Activated CD4-positive, alpha-beta T cell treated with anti-CD3 and anti-CD28 coated beads for 4 hours (primary cell): Measurements from ENCODE around the gene RXRG.

Source experiments
- DNase-seq, 2 donors: peaks; one replicate each; pipeline ENCODE4 v3.0.0-alpha.2; 2020

RXRG gene

DNA sequence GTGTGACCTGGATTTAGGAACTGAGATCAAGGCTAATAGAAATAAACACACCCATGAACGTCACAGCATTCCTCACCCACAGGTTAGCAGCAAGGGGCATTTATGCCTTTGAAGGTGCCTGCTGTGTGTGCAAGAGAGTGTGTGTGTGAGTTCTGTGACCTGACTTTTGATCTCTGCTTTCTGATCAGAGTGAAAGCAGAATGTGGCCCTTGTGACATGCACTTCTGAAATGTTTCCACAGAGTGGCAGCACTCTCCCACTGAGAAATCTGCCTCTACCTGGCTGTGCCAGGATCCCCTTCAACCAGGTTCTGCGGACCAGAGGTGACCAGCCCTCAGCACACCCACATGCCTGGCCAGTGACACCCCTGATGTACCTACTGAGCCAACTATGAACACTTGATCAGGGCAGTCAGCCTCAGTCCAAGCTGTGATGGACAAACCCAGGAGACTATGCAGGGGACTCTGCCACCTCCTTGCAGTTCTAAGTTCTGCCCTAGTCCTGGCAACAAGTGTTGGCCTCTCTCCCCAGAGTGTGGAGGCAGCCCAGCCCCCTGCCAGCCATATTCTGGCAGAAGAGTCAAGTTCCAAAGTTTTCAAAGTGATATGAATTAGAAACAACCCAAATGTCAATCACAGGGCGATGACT, 41.0 kb downstream of the RXRG start:
- DNase-seq = peak in 1 of 2 donors; percentile 11

DNA sequence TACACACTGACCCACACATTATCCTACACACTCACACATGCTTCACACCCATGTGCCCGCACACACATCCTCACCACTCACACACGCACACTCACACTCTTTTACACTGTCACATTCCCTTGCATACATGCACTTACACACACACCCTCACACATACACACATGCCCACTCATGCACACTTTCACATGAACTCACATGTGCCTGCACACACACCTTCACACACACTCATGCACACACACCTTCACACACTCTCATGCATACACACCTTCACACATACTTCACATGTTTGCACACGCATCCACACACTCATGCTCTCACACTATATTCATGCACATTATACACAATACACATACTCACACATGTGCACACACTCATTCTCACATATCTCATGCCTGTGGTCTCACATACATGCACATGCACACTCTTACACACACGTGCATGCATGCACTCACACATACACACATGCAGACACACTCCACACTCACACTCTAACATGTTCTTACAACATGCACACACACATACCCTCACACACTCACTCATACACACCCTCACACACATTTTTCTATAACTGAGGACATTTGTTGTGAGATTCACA, 42.3 kb downstream of the RXRG start:
- no peak for DNase-seq

DNA sequence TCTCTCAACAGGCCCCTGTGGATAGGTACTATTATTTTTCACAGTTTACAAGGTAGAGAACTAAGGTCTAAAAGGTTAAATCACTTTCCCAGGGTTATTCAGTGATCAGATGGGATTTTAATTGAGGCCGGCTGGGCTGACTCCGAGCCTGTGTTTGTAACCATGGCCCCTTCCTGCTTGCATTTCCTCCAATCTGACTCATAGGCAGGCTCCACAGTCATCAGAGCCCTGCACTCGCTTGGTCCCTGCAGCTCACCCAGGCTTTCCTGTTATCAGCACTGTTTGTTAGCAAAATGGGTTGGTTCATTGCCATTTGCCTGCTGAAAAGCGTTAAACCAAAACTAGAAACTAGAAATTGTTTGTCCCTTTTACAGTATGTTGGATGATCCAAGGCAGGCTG, 47.0 kb downstream of the RXRG start:
- no peak for DNase-seq

DNA sequence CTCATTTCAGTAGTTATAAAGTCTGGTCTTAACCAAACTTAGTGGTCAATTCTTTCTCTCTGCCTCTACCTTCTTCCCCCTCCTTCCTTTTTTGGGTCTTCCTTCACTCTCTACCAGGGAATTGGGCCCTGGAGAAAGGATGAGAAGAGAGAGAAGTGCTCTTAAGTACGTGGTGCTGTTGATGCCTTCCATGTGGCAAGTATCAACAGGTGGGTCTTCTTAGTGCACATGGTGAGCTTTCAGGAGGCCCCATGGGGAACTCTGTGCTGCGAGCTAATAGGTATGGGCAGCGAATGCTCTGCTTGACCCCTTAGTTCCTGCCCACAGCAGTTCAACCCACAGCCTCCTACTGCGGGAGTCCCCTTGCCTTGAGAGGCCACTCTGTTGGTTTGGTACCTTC, 49.0 kb downstream of the RXRG start:
- no peak for DNase-seq

DNA sequence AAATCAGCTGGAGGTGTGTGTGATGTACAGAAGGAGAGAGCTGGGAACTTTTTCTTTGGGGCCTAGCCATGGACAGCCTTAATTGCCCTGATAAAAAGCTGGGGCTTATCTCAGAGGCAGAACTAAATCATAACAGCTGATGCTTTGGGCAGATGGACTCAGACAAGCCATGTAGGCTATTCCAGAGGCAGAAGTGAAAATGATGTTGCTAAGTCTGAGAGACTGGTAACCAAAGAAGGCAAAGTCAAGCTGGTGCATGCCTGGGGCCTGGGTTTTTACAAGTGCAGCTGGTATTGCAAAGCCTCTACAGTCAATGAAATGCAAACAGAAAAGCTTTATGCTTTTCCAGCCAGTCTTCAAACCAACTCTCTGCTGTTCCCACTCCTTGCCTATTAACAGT, 49.4 kb downstream of the RXRG start:
- DNase-seq = no peak

DNA sequence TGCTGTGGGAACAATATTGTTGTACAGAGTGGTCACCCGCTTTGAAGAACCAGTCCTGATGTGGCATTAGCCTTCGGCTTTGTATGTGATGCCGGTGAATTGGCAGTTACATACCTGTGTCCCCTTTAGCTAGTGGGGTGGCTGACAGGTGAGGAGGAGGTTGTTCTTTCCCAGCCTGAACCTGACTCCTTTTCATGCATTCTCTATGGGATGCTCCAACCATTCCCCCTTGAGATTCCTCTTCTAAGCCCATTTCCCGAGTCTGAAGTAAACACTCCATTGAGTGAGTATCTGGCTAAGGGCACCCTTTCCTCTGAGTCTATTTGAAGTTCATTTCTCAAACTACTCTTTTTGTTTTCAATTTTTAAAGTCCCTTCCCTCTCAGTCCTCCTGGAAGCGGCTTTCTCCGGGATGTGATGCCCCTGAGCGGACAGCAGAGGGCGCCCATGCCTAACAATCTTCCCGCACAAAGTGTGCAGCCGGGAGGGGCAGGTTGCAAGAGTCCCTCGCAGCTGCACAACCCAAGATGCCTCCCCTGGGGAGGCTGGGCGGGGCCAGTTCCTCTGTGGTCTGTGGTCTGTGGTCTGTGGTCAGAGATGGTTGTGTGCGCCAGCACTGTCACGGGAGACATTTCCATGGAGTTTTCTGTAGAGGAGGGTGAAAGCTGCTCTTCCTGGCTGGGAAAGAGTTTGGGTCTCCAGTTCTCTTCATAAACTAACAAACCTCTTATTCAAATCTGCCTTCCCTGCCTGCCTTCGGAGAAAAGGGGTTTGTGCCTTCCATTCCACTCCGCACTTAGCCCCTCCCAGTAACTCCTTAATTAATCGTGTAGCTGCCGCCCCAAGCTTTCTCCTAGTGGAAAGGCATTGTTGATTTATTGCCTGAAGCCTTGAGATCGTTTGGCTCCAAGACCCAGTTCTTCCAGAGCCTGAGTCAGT, 52.0 kb downstream of the RXRG start:
- DNase-seq = peak; percentile 84 to 87

DNA sequence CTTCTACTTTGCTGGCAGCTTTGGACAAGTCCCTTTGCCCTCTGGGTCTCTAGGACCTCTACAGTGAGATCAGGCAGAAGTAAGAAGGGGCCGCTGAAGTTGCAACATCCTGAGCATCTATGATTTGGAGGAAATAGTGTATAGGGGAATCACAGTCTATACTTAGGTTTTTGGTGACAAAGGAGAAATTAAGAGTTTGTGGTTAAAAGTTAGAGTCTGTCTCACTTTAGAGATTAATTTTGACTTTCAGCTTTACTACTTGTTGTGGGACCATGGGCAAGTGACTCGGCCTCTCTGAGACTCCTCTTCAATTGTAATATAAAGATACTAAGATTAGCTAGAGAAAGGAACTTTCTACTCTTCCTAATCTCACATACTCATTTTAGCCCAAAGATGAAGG, 55.3 kb downstream of the RXRG start:
- no peak for DNase-seq

DNA sequence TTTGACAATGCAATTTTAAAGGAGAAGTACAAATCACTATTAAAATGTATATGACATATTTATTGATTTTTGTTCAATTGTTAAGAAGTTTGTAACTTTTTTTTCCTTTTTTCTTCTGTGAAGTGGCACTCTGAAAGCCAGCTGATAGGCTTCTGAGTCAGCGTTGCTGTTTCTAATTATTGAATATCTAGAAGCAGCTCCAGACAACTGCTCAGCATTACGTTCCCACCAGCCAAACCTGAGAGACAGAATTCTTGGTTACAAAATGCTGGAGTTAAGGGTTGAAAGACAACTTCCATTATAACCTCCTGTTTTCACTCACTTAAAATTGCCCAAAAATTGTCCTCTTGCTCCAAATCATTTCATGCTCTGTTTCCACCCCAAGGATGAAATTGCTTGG, 57.0 kb downstream of the RXRG start:
- no peak for DNase-seq

DNA sequence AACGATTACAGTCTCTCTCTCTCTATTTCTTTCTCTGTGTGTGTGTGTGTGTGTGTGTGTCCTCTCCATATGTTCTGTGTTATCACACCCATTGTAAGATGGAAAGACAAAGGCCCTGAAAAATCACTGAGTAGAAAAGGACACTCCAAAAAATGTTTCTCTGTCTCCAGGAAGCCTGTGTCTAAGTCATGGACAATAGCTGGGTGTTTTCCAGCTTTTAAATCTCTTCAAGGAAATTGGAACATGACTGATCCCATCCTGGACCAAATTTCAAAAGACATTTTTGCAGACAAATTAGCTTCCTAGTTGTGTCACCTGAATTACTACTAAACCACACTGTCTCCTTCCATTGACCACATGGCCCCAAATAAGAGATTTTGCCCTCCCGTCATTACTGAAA, 57.4 kb downstream of the RXRG start:
- DNase-seq = no peak

DNA sequence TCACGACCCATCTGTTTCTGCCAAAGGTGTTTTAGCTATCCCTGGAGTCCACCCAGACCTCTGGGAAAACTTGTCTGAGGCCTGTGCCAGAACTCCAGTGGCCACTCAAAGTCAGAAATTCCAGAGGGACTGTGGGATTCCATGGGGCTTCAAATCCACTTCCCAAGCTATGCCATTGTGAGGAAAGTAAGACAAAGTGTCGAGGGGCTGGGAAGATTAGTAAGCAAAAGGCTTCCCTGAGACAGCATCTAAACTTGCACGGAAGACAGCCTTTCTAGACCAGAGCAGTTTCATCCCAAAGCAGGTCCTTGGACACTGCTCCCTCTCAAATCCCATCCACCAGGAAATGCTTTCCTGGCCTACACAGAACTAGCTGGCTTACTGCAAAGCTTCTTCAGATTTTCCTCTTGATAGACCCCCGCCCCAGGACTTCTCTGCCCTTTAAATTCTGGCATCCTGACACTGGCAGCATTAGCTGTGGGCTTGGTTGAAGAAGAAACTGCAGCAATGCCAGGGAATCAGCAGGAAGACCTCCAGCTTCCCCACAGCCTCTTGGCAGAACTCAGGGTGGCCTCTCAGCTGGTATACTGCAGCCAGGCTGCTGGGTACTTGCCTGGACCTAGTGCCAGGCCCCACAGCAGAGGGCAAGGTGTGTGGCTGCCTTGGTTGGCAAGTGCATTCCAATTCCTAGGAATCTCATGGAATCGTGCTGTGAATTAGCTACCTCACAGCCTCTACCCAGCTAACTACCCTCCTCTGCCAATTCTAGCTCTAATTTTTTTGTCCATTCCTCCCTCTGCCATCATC, 61.1 kb downstream of the RXRG start:
- DNase-seq = no peak

DNA sequence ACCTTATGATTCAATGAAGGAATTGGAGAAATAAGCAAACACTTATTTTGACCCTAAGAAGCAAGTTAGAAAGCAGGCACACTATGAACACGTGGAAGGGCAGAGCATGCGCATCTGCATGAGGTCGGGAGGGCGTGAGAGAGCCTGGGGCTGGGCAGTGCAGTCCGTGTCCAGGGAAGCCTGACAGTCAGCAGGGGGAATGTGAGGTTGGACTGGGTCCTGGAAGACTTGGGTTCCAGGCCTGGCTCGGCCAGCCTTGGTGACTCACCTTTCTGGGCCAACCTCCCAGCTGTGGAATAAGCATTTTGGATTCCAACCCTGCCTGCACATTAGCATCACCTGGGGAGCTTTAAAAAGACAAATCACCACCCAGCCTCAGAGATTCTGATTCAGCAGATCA, 61.9 kb downstream of the RXRG start:
- DNase-seq = no peak

DNA sequence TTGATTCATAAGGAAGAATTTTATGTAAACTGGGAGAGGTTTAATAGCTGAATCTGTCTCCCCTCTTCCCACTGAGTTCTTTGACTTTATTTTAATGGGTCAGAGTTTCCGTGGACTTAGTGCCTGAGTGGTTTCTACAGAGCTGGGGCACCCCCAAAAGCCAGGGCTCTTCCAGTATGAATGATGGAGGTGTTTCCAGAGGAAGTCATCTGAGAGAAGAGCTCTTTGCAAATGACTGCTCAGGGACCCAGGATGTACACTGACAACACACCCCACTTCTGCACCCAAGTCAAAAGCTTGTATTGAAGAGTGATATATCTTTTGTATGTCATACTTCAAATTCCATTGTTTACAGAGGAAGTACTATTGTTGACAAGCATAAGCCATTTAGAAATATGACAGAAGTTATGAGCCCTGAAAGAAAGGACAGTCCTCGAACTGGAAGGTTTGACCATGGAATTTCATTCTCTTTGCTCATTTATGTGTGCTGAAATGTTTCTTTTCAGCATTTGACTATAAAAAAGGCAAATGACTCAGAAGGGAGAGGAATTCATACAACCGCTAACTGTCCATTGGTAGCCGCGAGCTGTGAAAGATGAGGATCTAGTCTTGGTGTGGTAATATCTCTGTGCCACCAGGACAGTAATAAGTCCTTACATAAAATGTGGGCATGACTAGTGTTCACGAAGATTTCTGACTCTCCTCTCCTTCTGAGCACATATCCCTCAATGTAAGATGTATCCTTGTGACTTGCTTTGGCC, 63.0 kb downstream of the RXRG start:
- DNase-seq = no peak

DNA sequence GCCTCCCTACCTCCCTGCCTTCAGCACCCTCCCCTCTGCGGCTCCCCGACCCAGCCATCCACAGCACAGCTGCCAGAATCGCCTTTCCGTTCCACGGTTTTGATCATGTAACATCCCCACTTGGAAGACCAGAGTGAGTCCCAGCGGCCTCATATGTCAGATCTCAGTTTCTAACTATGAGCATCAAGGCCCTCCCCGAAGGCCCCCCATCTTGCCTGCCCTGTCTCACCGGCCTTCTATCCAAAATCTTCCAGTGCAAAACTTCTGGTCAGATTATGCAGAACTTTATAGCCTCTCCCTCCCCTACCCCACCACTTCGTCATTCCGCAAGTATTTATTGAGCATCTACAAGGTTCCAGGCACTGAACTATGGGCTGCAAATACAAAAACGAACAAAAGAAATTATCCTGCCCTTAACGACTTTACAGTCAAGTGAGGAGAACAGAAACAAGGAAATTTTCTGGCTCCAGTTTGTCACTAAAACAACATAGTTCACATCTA, 68.1 kb downstream of the RXRG start:
- DNase-seq = no peak

DNA sequence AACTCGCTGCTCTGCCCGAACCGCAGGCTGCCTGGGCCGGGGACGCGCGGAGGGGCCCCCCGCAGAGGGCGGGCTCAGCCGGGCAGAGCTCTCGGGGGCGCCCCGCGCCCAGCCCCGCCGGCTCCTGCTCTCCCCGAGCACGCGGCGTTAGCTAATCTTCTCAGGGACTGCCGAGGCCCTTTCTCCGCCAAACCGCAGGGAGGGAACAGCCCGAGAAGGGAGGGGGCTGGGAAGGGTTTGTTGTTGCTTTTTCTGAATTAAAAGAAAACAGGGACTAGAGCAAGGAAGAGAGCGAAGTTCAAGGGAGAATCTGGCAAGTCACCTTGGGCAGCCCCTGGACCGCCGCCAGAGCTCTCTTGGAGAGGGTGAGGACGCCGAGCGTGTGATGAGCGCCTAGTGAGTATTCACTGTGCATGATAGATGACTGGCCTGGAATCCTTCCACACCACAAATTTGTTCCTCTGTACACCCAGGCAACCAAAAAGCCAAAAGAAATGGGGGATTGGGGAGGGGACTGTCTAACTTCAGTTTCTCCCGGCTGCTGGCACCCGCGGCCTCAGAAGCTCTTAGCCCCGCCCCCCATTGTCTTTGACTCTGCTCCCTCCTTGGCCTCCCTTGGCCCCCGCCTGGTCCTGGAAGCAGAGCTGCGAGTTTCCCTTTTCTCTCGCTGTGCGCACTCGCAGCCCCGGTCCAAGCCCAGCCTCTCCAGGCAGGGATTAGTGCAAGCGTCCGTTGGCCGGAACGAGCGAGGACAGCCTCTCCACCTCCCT, 68.7 kb downstream of the RXRG start:
- DNase-seq = peak; percentile 13 to 18

DNA sequence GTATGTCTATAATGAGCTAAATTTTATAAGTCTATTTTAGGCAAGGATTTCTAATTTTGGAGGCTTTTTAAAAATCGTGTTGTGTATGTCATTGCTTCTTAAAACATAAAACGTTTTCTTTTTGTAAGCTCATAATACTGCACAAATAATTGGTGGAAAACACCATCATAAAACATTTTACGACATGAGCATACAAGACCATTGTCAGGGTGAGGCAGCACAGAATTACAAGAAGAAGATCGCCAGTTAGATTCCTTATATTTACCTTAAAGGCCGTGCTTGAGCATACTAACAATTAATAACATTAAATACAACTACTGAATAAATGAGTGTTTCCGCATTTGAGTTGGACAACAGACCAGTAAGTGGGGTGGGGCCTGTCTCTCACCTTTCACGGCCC, 69.3 kb downstream of the RXRG start:
- DNase-seq = no peak

DNA sequence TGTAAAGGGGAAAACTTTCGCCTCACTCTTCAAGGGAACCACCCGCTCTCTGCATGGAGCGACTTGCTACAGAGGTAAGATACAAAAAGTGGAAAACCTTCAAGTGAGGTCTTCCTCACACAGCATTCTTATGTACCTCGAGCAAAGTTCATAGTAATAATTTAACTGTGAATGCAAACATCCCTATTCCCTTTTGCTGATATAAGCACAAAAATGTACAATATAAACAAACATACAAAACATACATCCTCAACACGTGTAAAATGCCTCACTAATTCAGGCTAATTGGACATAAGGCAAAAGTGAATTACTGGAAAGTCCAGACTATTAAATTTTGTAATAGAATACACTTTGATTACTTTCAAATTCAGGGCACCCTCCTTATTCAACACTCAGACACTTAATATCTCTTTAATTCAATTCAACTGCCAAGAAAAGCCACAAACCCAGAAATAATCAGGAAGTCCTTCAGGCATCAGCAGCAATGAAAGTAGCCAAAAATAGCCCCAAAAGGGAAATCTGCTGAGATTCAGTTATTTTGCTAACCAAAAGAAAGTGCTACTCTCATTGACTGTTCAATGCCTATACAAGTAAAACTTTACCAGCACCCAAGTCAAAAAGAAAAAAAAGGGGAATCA, 73.2 kb downstream of the RXRG start:
- no peak for DNase-seq

DNA sequence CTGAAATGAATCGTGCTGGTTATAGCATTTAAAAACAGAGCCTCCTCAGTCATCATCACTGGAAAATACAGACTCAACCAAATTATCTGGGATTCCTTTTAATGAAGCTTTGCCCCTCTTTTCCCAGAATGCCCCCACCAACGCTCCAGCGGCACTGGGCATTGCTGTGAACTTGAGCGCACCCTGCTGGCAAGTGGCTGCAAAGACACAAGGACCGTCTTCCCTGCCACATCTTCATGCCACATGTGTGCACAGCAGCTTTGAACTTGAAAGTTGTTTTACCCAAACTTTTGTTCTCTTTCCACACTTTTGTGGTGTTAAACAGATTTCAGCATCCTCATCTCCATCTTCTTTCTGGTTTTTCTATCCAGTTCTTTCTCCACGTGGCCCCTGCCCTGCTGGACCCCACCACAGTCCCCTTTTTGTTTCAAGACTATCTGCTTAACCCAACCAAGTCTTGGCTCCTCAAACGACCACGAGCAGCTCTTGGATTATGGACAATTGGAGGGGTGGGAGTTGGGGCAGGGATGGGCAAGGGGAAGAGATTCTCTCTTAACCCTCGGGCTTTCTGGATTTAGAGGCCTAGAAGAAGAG, 75.6 kb downstream of the RXRG start:
- peak; percentile 34 to 44 for DNase-seq

DNA sequence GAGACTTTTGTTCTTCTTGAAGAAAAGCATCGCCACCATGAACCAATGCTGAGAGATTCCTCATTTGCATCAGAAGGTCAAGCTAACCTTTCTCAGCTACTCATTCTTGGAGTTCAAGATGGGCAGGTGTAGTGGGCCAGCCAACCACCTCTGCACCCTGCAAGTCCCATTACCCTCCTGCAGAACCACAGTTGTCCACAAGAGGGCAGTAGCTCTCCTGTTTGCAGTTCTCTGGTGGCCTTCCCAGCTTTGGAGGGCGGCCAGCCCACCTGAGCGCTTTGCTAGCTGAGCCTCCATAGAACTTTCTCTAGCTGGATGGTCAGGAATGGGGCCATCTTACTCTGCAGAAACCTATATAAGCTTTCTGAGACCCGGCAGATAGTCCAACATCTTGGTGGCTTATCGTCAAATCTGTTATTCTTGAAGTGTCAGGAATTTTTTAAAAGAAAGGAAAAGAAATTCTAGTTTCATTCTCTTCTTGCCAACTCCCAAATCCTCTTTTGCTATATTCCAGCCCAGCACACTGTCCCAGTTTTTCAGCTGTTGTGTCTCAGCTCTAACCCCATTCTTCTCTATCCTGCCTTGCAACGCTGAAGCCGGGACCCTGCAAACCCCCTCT, 77.4 kb downstream of the RXRG start:
- DNase-seq = peak; percentile 63 to 80

DNA sequence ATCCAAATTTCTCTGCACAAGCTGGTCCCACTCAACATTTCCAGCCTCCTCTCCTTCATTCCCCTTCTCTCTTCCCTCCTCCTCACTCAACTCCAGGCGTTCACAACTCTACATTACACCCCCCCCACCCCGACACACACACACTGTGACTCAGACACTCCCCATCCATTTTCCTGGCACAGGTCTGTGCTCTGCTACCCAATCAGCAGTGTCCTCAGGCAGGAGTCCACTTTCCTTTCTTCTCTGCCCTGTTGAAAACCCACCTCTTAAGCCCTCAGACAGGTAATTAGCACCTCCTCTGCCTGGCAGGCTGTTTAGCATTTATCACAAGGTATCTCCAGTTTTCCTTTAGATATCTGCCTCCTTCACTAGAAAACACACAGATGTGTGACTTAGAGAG, 79.6 kb downstream of the RXRG start:
- DNase-seq = no peak

DNA sequence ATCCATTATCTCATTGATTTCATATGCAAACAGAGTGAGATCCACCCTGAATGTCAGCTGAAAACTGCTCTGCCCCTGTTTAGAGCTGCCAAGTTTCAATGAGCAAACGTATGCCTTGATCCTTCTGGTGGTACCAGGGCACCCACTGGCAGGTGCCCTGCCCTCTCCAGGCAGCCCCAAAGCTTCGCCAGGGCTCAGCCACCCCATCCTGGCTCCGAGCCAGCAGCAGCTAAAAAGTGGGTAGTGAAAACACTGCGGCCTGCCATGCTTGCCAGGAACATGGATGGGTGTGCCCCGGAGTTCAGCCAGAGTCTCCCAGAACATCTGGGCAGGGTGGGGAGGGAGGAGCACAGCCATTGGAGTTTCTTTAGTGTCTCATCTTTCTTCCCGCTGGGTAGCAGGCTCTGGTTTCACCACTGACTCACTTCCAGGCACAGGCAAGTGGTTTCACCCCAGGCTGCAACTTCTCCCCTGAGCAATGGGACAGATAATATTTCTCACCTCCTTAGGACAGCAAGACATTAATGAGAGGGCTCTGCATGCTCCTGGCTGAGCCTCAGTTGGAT, 80.3 kb downstream of the RXRG start:
- DNase-seq = no peak
